Measurements from ENCODE around the gene BMPR1B. TPM values are rescaled to one million over a fixed set of nuclear protein-coding genes. Genes with fewer than 3 reads are reported as not detected.

Gene BMPR1B
- total RNA-seq, 1 experiment from 2014 or later, result not detected

- Histone ChIP-seq H3K9ac (ENCODE audit: low read length) (no peak overlapping the region), H3K27ac (ENCODE audit: low read depth, low read length) (no peak overlapping the region), H3K4me3 (replicated peaks in 1 of 2; ENCODE audit: low read depth in 1 of 2, low read length in 2 of 2) (no peak overlapping the region), H3K9me2 (ENCODE audit: insufficient read depth) (no peaks in the 10 kb centered on the region), H3K36me3 (ENCODE audit: control insufficient read depth in 1 of 2, insufficient read depth in 2 of 2, low read length in 2 of 2) (no peaks in the 10 kb centered on the region), H3K79me2 (ENCODE audit: insufficient read depth, low read length) (no peaks in the 10 kb centered on the region), H3K27me3 (ENCODE audit: insufficient read depth, low read length) (no peaks in the 10 kb centered on the region), H2AFZ (ENCODE audit: low read depth, low read length, poor library complexity, severe bottlenecking) (no peak overlapping the region), H3K4me1 (ENCODE audit: control insufficient read depth in 1 of 2, insufficient read depth in 2 of 2, low read length in 2 of 2) (no peaks in the 10 kb centered on the region; a peak in 1 of 4 replicates), H4K20me1 (ENCODE audit: insufficient read depth) (no peaks in the 10 kb centered on the region), H3K9me3 (ENCODE audit: control insufficient read depth in 1 of 2, insufficient read depth in 1 of 2, low read depth in 1 of 2, low read length in 2 of 2) (no peaks in the 10 kb centered on the region), H3K4me2 (ENCODE audit: low read length) (no peak overlapping the region)
- ChIA-PET CTCF (no interaction called here), POLR2A (no interaction called here), RAD21 (ENCODE audit: low non-redundant PET in 1 of 2, low total read pairs in 2 of 2, uncharacterized antibody in 2 of 2, unreplicated experiment in 2 of 2) (no interaction called here)
- no peak for DNase-seq (ENCODE audit: low read depth, low spot score)
- ATAC-seq, result no peak
- intact Hi-C loops (cut with micrococcal nuclease), result no loop called here
- BruUV-seq (replicated peaks), result no TSS peak
- TF ChIP-seq ZBTB33 (IDR thresholded peaks at IDR 0.05; ENCODE audit: extremely low read depth, insufficient replicate concordance, low read length) (no peak), ELF1 (IDR thresholded peaks at IDR 0.05; ENCODE audit: borderline replicate concordance, low read depth) (no peak), FOSL1 (IDR thresholded peaks at IDR 0.05; ENCODE audit: low read depth) (no peak), EZH2phosphoT487 (IDR thresholded peaks at IDR 0.05; ENCODE audit: borderline replicate concordance) (no peak), ZFX (IDR thresholded peaks at IDR 0.05) (no peak), YY1 (IDR thresholded peaks at IDR 0.05; ENCODE audit: extremely low read depth, insufficient replicate concordance, low read depth, low read length) (no peak), RAD21 (IDR thresholded peaks at IDR 0.05; ENCODE audit: low read depth) (no peak), TCF7L2 (IDR thresholded peaks at IDR 0.05; ENCODE audit: borderline replicate concordance, extremely low read depth, insufficient read depth, insufficient read length) (no peak), CEBPB (IDR thresholded peaks at IDR 0.05; ENCODE audit: low read depth) (no peak), MAX (IDR thresholded peaks at IDR 0.05) (no peak), ATF3 (IDR thresholded peaks at IDR 0.05) (no peak), SP1 (IDR thresholded peaks at IDR 0.05; ENCODE audit: low read depth) (no peak), SRF (IDR thresholded peaks at IDR 0.05; ENCODE audit: low read depth) (no peak)
These were observed 166.8 kb downstream of the BMPR1B start for GRCh38 chr4:94924566-94924965.

All from HCT116 (cell line).